Tongue (tissue), 3 donors: ENCODE results near the gene MED15. TPM values are rescaled to one million over a fixed set of nuclear protein-coding genes. Genes with fewer than 3 reads are reported as not detected.

ENCODE experiments used
- DNase-seq: peaks from one replicate; pipeline ENCODE4 v3.0.0-alpha.2; 2015
- small RNA-seq: library from RNA; depleted of rRNA; stranded (forward); fragments of <200 nt; gene quantifications from one replicate; pipeline ENCODE3, GENCODE V24; 2014; ENCODE audit warnings: low replicate concordance
- total RNA-seq: library from RNA; depleted of rRNA; stranded (reverse); fragments of >200 nt; gene quantifications from one replicate; pipeline ENCODE4 v1.2.3, GENCODE V29; 2014

Gene MED15
- total RNA-seq, 1 donor from 2014 or later = 38.5 TPM

DNA sequence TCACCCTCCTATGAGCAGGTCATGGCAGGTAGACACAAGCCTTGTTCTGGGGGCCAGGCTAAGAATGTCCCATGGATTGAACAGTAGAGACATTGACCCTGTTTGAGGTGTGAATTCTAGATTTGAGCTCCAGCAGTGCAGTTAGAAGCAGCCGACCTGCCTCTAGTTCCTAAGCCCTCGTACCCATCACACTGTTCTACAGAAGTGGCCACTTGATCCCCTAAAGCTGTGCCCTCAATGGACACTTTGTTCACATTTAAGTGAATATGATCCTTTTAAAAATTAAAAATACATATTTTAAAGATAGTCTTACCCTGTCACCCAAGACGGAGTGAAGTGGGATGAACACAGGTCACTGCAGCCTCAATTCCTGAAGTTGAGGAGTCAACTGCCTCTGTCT, 122.0 kb downstream of the MED15 start:
- no peak for DNase-seq

GRCh38 chr22:20630873-20631617, 123.6 kb downstream of the MED15 start:
- DNase-seq = no peak

- no peak for DNase-seq
Measured at GRCh38 chr22:20632082-20632481, 124.7 kb downstream of the MED15 start.

DNA sequence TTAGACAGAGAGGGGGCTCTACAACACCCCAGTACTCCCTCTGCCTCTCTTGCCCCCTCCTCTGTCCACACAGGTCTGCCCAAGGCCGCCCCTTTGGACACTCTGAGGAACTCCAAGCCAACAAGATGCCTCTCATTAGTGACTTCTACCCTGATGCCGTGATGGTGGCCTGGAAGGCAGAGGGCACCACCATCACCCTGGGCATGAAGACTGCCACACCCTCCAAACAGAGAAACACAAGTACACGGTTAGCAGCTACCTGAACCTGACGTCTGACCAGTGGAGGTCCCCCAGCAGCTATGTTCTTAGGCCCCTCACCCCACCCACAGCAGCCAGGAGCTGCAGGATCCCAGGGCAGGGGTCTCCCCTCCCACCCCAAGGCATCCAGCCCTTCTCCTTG, 125.1 kb downstream of the MED15 start:
- DNase-seq = no peak

GRCh38 chr22:20634560-20635226, 127.3 kb downstream of the MED15 start:
- no peak for DNase-seq

DNA sequence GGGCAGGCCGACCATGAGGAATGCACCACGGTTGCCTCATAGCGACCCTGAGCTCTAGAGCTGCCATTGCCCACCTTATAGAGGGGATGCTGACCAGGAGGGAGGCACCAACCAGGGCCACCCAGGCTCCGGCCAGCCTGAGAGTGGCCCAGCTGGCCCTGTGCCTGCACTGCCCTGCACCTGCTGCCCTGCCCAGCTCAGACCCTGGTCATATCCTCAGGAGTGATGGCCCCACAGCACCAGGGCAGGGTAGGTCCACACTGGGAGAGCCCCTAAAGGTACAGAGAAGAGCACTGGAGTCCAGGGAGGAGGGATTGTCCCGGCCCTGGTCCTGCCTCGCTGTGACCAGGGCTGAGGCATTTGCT, 127.8 kb downstream of the MED15 start:
- DNase-seq = no peak

DNA sequence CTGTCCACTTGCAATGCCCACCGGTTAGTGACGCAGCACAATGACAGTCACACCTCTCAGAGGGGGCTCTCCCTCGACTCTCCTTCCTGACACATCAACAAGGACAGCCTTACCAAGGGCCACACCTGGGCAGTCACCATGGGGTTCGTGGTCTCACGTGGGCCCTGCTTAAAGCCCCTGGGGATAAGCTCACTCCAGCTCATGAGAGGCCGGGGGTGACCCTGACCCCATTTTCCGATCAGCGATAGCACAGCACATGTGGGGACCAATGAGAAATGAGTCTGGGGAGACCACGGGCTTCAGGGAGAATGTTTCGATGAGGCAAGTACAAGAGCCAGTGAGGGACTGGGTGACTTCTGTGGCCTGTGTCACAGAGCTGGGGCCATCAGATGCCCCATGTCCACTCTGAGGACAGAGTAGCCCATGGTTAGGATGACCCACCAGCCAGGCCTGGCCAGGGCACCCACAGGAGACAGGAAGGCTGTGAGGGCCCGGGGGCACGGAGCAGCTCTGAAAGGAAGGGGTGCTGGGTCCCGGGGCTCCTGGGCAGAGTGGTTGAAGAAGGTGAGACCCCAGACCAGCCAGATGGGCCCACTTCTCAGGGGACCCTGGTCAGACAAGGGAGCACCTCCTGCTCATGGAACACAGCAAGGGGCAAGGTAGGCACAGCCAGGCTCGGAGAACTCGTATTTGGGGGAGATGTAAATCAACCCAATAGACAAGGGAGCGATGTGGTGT, 128.8 kb downstream of the MED15 start:
- DNase-seq = no peak

- no peak for DNase-seq
Measured at GRCh38 chr22:20636945-20637344, 129.5 kb downstream of the MED15 start.

Small RNAs within 50 kb of the gene (small RNA-seq; reads per million reads assigned to genes)
- gene IGLL4P (not detected), gene RF00019 (not detected), gene RN7SL812P (not detected), gene RNY1P9 (0.10 reads per million)

Other genes starting within 250 kb of the MED15 start
- gene RTN4R, start 239.3 kb upstream of the MED15 start, total RNA-seq = 7.1 TPM
- 37.6 TPM for gene DGCR6L, start 187.6 kb upstream of the MED15 start, total RNA-seq
- 19.5 TPM for gene ZNF74, start 113.5 kb upstream of the MED15 start, total RNA-seq
- 20.4 TPM for gene SCARF2, start 69.8 kb upstream of the MED15 start, total RNA-seq
- 66.2 TPM for gene KLHL22, start 11.8 kb upstream of the MED15 start, total RNA-seq